Measurements from ENCODE around the gene CTAGE15.
"Not testable (repeated sequence)": the region's sequence is repeated elsewhere in the genome, so short reads cannot be mapped to it uniquely, and the experiment has no call there.

The CTAGE15 gene

DNA sequence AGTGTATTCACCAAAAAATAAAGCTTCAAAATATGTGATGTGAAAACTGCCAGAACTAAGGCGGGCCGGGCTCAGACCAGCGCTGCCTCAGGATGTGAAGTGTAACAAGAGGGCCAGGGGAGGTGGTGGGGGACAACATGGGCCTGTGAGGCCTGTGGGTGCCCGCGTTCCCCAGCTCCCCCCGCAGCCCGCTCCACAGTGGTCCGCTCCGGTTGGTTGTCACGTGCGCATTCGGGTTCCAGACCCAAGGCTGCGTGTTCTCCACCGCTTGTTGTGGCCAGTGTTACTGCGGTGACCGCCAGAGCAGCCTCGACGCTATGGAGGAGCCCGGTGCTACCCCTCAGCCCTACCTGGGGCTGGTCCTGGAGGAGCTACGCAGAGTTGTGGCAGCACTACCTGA, at the start of gene CTAGE15:
CTAGE15 (plus strand) TSS at position 301 of the 400 bp plus-strand sequence; CDS start at position 318, 17 bp downstream.
- DNase-seq (ENCODE audit: low spot score) = not testable (repeated sequence)

DNA sequence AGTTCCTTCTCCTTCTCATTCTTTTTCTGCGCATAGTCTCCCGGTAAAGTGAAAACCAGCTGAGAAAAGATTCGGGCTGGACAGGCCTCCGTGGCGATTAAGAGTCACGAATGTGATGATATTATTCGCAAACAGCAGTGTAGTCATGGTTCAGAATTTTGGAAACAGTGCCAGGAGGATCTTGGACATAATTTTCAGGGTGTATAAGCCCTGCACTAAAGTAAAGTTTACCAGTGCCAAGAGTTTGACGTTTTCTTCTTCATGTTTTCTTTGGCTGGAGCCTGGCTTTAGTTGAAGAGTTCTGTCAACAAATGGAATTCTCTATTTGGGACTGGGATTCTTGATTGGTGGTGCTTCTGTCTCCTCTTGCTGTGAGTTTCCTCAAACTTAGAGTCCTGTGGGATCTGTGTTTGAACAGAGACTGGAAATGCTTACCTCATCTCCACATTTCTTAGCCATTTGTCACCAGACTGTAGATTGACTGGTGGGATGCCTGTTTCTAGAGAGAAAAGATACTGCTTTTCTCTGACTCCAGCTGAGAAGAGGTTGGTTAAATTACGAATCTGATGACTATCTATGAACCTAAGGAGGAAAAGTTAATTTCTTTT, 49.2 kb upstream of the CTAGE15 start:
- DNase-seq (ENCODE audit: low spot score) = not testable (repeated sequence)

DNA sequence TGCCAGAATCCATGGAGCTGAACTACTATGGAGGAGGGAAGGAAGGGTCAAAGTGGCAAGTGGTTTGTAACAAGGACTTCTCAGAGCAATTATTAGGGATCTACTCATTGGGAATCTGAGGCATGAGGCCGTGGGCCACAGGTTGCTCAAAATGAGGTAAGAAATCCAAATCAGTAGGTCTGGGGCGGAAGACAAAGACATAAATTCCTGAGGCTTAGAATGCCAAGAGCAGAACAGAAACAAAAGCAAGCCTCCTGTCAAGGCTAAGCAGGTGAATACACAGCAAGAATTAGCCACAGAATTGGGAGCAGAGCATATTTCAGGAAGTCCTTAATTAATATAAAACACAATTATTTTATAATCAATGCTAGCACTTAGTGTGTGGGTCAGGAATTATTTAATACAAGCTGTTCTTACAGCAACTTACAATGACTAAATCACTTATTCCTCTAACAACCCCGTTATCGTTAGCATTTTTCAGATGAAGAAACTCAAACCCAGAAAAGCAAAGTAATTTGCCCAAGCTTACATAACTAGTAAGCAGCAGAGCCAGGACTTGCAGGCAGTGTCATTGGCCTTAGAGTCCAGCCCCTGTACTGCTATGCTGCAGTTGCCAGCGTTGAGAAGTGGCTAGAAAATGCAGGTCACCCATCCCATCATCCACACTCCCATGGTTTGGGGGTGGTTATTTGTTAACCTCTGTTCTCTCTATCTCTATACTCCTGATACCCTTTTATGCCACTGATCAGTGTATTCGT, 40.3 kb upstream of the CTAGE15 start:
- not testable (repeated sequence) for DNase-seq (ENCODE audit: low spot score)

DNA sequence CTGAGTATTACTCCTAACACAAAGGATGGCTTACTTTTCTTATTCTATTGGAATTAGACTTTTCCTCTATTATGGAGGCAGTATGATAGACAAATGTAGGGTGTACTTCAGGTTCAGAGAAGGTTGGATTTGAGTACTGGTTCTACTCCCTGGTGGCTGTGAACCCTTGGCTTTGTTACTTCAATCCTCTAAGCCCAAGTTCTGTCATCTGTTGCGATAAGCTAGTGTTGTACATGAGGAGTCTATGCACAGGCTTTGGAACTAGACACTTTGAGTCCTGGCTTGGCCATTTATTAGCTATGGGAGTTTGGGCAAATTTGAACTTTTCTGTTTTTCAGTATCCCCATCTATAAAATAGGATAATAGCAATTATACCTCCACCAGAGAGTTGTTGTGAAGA, 39.7 kb upstream of the CTAGE15 start:
- not testable (repeated sequence) for DNase-seq (ENCODE audit: low spot score)

DNA sequence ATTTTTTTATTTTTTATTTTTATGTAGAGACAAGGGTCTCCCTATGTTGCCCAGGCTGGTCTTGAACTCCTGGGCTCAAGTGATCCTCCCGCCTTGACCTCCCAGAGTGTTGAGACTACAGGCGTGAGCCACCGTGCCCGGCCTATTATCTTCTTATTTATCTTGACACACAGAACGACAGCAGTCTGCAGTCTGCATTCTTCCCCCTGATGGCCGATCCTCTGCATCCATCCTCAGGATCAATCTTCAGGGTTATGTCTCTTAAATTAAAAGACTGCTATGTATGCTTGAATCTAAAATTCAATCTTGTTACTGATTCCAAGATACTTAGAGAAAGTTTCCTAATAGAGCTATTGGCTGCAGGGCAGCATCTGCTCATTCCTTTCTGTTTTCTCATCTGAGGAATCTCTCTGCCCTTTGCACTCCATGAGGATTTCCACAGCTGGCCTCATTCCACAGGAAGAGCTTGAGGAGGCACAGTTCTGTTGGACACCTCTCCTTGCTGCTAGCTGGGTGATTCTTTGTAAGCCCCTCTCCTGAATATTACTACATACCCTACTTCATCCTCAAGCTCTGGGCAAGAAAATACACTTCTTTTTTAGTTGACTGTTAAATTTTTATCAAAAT, 38.3 kb upstream of the CTAGE15 start:
- not testable (repeated sequence) for DNase-seq (ENCODE audit: low spot score)

- not testable (repeated sequence) for DNase-seq (ENCODE audit: low spot score)
Observed at GRCh38 chr7:143536443-143536842, 35.2 kb upstream of the CTAGE15 start.

- DNase-seq (ENCODE audit: low spot score) = not testable (repeated sequence)
Observed at GRCh38 chr7:143543288-143544038, 28.1 kb upstream of the CTAGE15 start.

DNA sequence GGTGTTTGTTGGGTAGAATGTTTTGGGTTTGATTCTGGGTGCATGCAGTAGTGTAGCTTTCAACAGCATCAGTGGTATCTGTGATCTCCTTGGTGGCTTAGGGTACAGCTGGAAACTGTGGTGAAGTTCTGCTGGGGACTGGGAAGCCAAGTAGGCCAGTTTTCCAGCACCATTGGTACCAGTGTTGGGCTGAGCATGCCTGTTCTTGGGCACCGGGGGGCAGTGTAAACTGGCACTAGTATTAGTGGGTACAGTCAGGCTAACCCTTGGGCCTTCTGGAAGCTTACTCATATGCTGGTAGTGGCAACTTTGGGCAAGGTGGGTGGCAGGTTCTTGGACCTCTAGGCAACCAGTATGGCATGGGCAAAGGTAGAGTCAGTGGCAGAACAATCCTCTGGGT, 15.6 kb upstream of the CTAGE15 start:
- DNase-seq (ENCODE audit: low spot score) = not testable (repeated sequence)

DNA sequence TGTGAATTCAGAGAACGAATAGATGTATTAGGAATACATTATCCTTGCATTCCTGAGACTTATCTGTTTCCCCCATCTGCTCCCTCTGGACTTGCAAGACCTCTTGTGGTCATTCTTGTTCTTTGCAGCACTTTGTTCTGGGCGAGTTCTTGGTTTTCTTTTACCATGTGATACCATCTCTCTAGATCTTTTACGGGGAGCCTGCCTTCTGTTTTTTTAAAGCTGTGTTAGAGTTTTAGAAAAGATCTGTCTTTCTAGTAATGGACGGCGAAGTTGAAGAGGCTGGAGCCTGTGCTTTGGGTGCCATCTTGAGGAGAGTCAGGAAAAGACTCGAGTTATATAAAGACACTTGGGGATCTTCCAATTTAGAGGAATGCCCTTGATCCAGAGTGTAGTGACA, 8.3 kb upstream of the CTAGE15 start:
- not testable (repeated sequence) for DNase-seq (ENCODE audit: low spot score)

- DNase-seq (ENCODE audit: low spot score) = not testable (repeated sequence)
Observed at GRCh38 chr7:143566001-143566400, 5.6 kb upstream of the CTAGE15 start.

DNA sequence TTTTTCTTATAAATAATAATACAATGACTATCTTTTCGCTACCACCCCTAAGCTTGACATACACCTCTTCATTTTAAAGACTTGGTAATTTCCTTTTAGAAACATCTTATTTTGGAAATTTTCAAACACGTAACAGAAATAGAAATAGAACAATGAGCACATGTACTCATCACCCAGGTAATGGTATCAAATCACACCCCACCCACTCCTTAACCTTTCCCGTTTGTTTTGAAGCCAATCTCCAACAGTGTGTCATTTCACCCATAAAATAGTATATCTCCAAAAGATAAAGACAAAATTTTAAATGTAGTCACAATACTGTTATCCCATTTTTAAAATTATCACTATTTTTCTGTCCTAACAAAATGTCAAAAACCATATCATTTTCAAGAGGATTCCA, 16.6 kb downstream of the CTAGE15 start:
- not testable (repeated sequence) for DNase-seq (ENCODE audit: low spot score)

- DNase-seq (ENCODE audit: low spot score) = not testable (repeated sequence)
Observed at GRCh38 chr7:143589897-143590296, 18.3 kb downstream of the CTAGE15 start.

GRCh38 chr7:143598086-143598485, 26.5 kb downstream of the CTAGE15 start:
- DNase-seq (ENCODE audit: low spot score) = not testable (repeated sequence)

GRCh38 chr7:143603549-143603948, 31.9 kb downstream of the CTAGE15 start:
- DNase-seq (ENCODE audit: low spot score) = not testable (repeated sequence)

DNA sequence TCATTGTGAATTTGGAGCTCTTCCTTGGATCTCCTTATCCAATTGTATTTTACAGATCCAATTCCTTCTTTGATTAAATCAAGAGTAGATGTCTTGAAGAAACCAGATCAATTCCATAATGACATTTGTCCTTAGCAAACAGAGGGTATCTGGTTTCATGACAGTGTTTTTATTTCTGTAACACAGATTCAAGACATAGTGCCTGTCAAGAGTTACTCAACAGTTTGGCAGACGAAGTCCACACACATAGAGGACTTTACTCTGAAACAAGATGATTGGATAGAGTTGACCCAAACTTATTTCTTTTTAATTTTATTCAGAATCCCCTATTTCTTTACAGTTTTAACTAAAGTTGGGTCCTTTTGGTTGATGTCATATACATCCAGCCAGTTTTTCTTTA, 34.5 kb downstream of the CTAGE15 start:
- DNase-seq (ENCODE audit: low spot score) = not testable (repeated sequence)

GRCh38 chr7:143615545-143615944, 43.9 kb downstream of the CTAGE15 start:
- DNase-seq (ENCODE audit: low spot score) = not testable (repeated sequence)

DNA sequence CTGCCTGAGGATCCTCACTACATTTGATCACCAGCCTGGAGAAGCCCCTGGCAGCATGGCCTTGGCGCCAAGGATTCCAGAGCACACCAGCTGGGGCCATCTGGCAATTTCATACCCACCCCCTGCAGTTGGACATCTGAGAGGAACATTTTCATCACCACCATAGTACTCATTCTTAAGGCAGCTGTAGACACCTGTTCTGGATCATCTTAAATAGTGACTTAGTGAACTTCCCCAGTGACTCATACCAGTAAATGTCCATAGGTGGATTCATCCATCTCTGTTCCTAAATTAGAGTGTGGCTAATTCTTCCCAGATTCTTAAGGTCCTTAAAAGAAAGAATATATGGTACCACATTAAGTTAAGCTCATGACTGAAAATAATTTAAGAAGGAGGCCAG, 45.6 kb downstream of the CTAGE15 start:
- DNase-seq (ENCODE audit: low spot score) = not testable (repeated sequence)

- DNase-seq (ENCODE audit: low spot score) = not testable (repeated sequence)
Observed at GRCh38 chr7:143620058-143620457, 48.5 kb downstream of the CTAGE15 start.

- not testable (repeated sequence) for DNase-seq (ENCODE audit: low spot score)
Observed at GRCh38 chr7:143620646-143621045, 49.0 kb downstream of the CTAGE15 start, which contains the start of gene TCAF2. TCAF2 (plus strand) TSS chr7:143620974.

GRCh38 chr7:143621175-143621574, 49.6 kb downstream of the CTAGE15 start:
- DNase-seq (ENCODE audit: low spot score) = not testable (repeated sequence)

DNA sequence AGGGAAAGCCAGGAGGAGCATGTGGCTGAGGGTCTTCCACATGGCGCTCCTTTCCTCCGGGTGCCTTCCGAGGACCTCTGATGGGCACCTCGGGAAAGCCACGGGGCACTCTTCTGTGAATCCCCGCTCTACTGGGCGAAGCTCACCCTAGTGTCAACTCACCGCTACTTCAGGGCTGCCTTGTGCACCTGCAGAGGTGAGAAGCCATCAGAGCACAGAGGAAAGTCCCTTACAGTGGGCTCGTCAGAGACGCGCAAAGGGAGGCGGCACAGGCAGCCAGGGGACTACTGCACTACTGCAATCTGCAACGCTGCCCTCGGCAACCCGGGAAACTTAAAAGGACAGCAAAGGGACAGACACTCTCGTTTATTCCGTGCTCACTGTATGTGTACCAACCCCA, 50.5 kb downstream of the CTAGE15 start:
- DNase-seq (ENCODE audit: low spot score) = not testable (repeated sequence)
